ENCODE measurements around the gene CLEC19A. TPM values are rescaled to one million over a fixed set of nuclear protein-coding genes. Genes with fewer than 3 reads are reported as not detected.

CLEC19A gene
- total RNA-seq, 2 donors from 2014 or later: not detected

Other genes starting within 250 kb of the CLEC19A start
- 10 to 100 TPM; 16.7 to 22.4 TPM for gene COQ7, start 218.1 kb upstream of the CLEC19A start, total RNA-seq
- gene ITPRIPL2, start 171.8 kb upstream of the CLEC19A start, total RNA-seq: 100 to 1,000 TPM in 1 of 2 donors, 10 to 100 TPM in 1; 68.1 to 106 TPM
- 1 to 10 TPM; 1.2 to 2.8 TPM for gene SYT17, start 117.5 kb upstream of the CLEC19A start, total RNA-seq
- gene TMC5, start 132.2 kb downstream of the CLEC19A start, total RNA-seq: 1 to 10 TPM; 1.1 to 3.4 TPM
- gene GDE1, start 236.4 kb downstream of the CLEC19A start, total RNA-seq: 10 to 100 TPM; 47.0 to 53.5 TPM
- gene CCP110, start 238.2 kb downstream of the CLEC19A start, total RNA-seq: 10 to 100 TPM; 16.1 to 19.2 TPM

All from posterior vena cava (tissue), 2 donors.